ENCODE measurements around the gene VTCN1. TPM values are rescaled to one million over a fixed set of nuclear protein-coding genes. Genes with fewer than 3 reads are reported as not detected.

VTCN1 gene
- total RNA-seq, 1 experiment from 2014 or later, result not detected

GRCh38 chr1:117094841-117095604 is 115.7 kb downstream of the VTCN1 start:
- peaks cover 34% of the 10 kb centered on the region for H3K36me3 ChIP-seq (replicated peaks; ENCODE audit: control insufficient read depth, insufficient read depth, low read length)
- no peak overlapping the region for H3K4me3 ChIP-seq (ENCODE audit: insufficient read depth, low read depth, low read length)
- no peak for DNase-seq
- H3K27me3 ChIP-seq (ENCODE audit: control insufficient read depth, insufficient read depth, low read length), result no peaks in the 10 kb centered on the region

GRCh38 chr1:117093870-117094621 is 116.7 kb downstream of the VTCN1 start:
- peak; percentile 33 for DNase-seq
- peaks cover 29% of the 10 kb centered on the region for H3K36me3 ChIP-seq (replicated peaks; ENCODE audit: control insufficient read depth, insufficient read depth, low read length)
- H3K27me3 ChIP-seq (ENCODE audit: control insufficient read depth, insufficient read depth, low read length), result no peaks in the 10 kb centered on the region
- no peak overlapping the region for H3K4me3 ChIP-seq (ENCODE audit: insufficient read depth, low read depth, low read length)

Other genes starting within 250 kb of the VTCN1 start
- 0.31 and 0.70 TPM in 2 replicates for gene CD101, start 209.2 kb downstream of the VTCN1 start, total RNA-seq (2014; rRNA removed; shearing (Covaris generic))
- 64.6 and 81.2 TPM in 2 replicates for gene TTF2, start 150.6 kb downstream of the VTCN1 start, total RNA-seq (2014; rRNA removed; shearing (Covaris generic))
- 8.4 and 12.7 TPM in 2 replicates for gene TRIM45, start 89.2 kb downstream of the VTCN1 start, total RNA-seq (2014; rRNA removed; shearing (Covaris generic))
- 16.0 and 17.8 TPM in 2 replicates for gene MAN1A2, start 156.5 kb upstream of the VTCN1 start, total RNA-seq (2014; rRNA removed; shearing (Covaris generic))

All from H7 (cell line).